HEK293 (cell line): Measurements from ENCODE around the gene AXIN1.

Source experiments
- IKZF3 ChIP-seq: fragments of 450-650 bp; IDR thresholded peaks from 2 replicates; pipeline ENCODE4 v1.5.0; 2018; ENCODE audit warnings: missing biosample characterization, mild to moderate bottlenecking, missing genetic modification characterization, moderate library complexity
- KLF10 ChIP-seq: fragments of 450-650 bp; IDR thresholded peaks from 2 replicates; pipeline ENCODE4 v1.5.1; 2018; ENCODE audit warnings: missing biosample characterization, mild to moderate bottlenecking, missing genetic modification characterization
- KLF16 ChIP-seq: fragments of 450-650 bp; formaldehyde crosslinking; IDR thresholded peaks from 2 replicates; pipeline ENCODE4 v1.5.1; 2017; ENCODE audit warnings: missing biosample characterization, missing genetic modification characterization
- OVOL3 ChIP-seq: fragments of 450-650 bp; formaldehyde crosslinking; IDR thresholded peaks from 2 replicates; pipeline ENCODE4 v1.5.1; 2016; ENCODE audit warnings: missing biosample characterization, missing genetic modification characterization
- PRDM1 ChIP-seq: fragments of 450-650 bp; formaldehyde crosslinking; IDR thresholded peaks from 2 replicates; pipeline ENCODE4; 2016; ENCODE audit warnings: missing biosample characterization, missing genetic modification characterization
- SP3 ChIP-seq: fragments of 450-650 bp; formaldehyde crosslinking; IDR thresholded peaks from 2 replicates; pipeline ENCODE4 v1.5.1; 2016; ENCODE audit warnings: missing biosample characterization, missing genetic modification characterization
- ZBTB8A ChIP-seq: fragments of 450-650 bp; formaldehyde crosslinking; IDR thresholded peaks from 2 replicates; pipeline ENCODE4 v1.5.1; 2016; ENCODE audit warnings: missing biosample characterization, missing genetic modification characterization
- ZNF138 ChIP-seq: fragments of 450-650 bp; formaldehyde crosslinking; IDR thresholded peaks from 2 replicates; pipeline ENCODE4 v1.5.1; 2016; ENCODE audit warnings: missing biosample characterization, missing genetic modification characterization, borderline replicate concordance
- ZNF174 ChIP-seq: fragments of 450-650 bp; formaldehyde crosslinking; IDR thresholded peaks from 2 replicates; pipeline ENCODE4 v1.5.0; 2017; ENCODE audit warnings: missing biosample characterization, mild to moderate bottlenecking, missing genetic modification characterization
- ZNF2 ChIP-seq: fragments of 450-650 bp; formaldehyde crosslinking; IDR thresholded peaks from 2 replicates; pipeline ENCODE4 v1.5.1; 2016; ENCODE audit warnings: missing biosample characterization, missing genetic modification characterization
- ZNF223 ChIP-seq: fragments of 450-650 bp; formaldehyde crosslinking; IDR thresholded peaks from 2 replicates; pipeline ENCODE4 v1.5.1; 2016; ENCODE audit warnings: missing biosample characterization, missing genetic modification characterization
- ZNF24 ChIP-seq: fragments of 450-650 bp; formaldehyde crosslinking; IDR thresholded peaks from 2 replicates; pipeline ENCODE4 v1.5.1; 2016; ENCODE audit warnings: missing biosample characterization, missing genetic modification characterization
- ZNF266 ChIP-seq: fragments of 450-650 bp; formaldehyde crosslinking; IDR thresholded peaks from 2 replicates; pipeline ENCODE4 v1.5.1; 2016; ENCODE audit warnings: missing biosample characterization, missing genetic modification characterization, low read depth
- ZNF366 ChIP-seq: fragments of 450-650 bp; formaldehyde crosslinking; conservative IDR thresholded peaks from 2 replicates; pipeline ENCODE4 v1.5.1; 2016; ENCODE audit warnings: missing biosample characterization, missing genetic modification characterization
- ZNF37A ChIP-seq: fragments of 450-650 bp; IDR thresholded peaks from 2 replicates; pipeline ENCODE4 v1.5.1; 2018; ENCODE audit warnings: missing biosample characterization, missing genetic modification characterization
- ZNF521 ChIP-seq: fragments of 450-650 bp; formaldehyde crosslinking; IDR thresholded peaks from 2 replicates; pipeline ENCODE4 v1.5.1; 2017; ENCODE audit warnings: missing biosample characterization, mild to moderate bottlenecking, missing genetic modification characterization
- ZNF555 ChIP-seq: fragments of 450-650 bp; formaldehyde crosslinking; conservative IDR thresholded peaks from 2 replicates; pipeline ENCODE4 v1.5.1; 2017; ENCODE audit warnings: missing biosample characterization, mild to moderate bottlenecking, missing genetic modification characterization, inconsistent platforms
- ZNF560 ChIP-seq: fragments of 450-650 bp; formaldehyde crosslinking; IDR thresholded peaks from 2 replicates; pipeline ENCODE4 v1.5.1; 2017; ENCODE audit warnings: missing biosample characterization, missing genetic modification characterization, borderline replicate concordance
- ZNF561 ChIP-seq: fragments of 450-650 bp; IDR thresholded peaks from 2 replicates; pipeline ENCODE4 v1.5.1; 2018; ENCODE audit warnings: missing biosample characterization, missing genetic modification characterization, borderline replicate concordance
- ZNF629 ChIP-seq: fragments of 450-650 bp; formaldehyde crosslinking; IDR thresholded peaks from 2 replicates; pipeline ENCODE4 v1.5.1; 2017; ENCODE audit warnings: missing biosample characterization, missing genetic modification characterization
- ZNF660 ChIP-seq: fragments of 450-650 bp; IDR thresholded peaks from 2 replicates; pipeline ENCODE4 v1.5.1; 2018; ENCODE audit warnings: missing biosample characterization, mild to moderate bottlenecking, missing genetic modification characterization
- ZNF776 ChIP-seq: fragments of 450-650 bp; formaldehyde crosslinking; IDR thresholded peaks from 2 replicates; pipeline ENCODE4 v1.5.0; 2017; ENCODE audit warnings: missing biosample characterization, missing genetic modification characterization, borderline replicate concordance
- TF ChIP-seq, protein P1 (sequence below): fragments of 450-650 bp; formaldehyde crosslinking; IDR thresholded peaks from 2 replicates; pipeline ENCODE4 v1.5.1; 2016; ENCODE audit warnings: missing biosample characterization, missing genetic modification characterization
- TF ChIP-seq, protein P2 (sequence below): fragments of 450-650 bp; formaldehyde crosslinking; IDR thresholded peaks from 2 replicates; pipeline ENCODE4 v1.5.1; 2016; ENCODE audit warnings: missing biosample characterization, missing genetic modification characterization
- TF ChIP-seq, protein P3 (sequence below): fragments of 450-650 bp; formaldehyde crosslinking; IDR thresholded peaks from 2 replicates; pipeline ENCODE4 v1.5.1; 2016; ENCODE audit warnings: missing biosample characterization, missing genetic modification characterization
- TF ChIP-seq, protein P4 (sequence below): fragments of 450-650 bp; formaldehyde crosslinking; IDR thresholded peaks from 2 replicates; pipeline ENCODE4 v1.5.1; 2016; ENCODE audit warnings: missing biosample characterization, missing genetic modification characterization
- TF ChIP-seq, protein P5 (sequence below): fragments of 450-650 bp; formaldehyde crosslinking; IDR thresholded peaks from 2 replicates; pipeline ENCODE4 v1.5.1; 2017; ENCODE audit warnings: missing biosample characterization, missing genetic modification characterization
- TF ChIP-seq, protein P6 (sequence below): fragments of 450-650 bp; formaldehyde crosslinking; IDR thresholded peaks from 2 replicates; pipeline ENCODE4 v1.5.1; 2016; ENCODE audit warnings: missing biosample characterization, missing genetic modification characterization
- TF ChIP-seq, protein P7 (sequence below): fragments of 450-650 bp; formaldehyde crosslinking; IDR thresholded peaks from 2 replicates; pipeline ENCODE4 v1.5.1; 2016; ENCODE audit warnings: missing biosample characterization, missing genetic modification characterization

AXIN1 gene

DNA sequence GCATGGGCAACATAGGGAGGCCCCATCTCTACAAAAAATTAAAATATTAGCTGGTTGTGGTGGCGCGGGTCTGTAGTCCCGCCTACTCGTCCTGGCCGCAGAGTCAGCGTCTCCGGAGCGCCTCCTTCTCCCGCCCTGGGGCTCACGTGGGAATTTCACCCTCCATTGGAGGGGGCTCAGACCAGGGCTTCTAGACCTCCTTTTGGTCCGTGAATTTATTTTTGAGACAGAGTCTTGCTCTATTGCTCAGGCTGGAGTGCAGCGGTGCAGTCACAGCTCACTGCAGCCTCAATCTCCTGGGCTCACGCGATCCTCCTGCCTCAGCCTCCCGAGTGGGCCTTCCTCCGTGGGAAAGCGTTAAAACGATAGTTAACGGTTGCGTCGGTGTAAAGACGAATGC, 44.1 kb upstream of the AXIN1 start (continued):
- peak; percentile 33; the same call in 1 of the 2 replicates for TF ChIP-seq OVOL3 (tag by site-specific recombination)
- TF ChIP-seq ZNF174 (tag by site-specific recombination), result no peak
- TF ChIP-seq, protein P1, sequence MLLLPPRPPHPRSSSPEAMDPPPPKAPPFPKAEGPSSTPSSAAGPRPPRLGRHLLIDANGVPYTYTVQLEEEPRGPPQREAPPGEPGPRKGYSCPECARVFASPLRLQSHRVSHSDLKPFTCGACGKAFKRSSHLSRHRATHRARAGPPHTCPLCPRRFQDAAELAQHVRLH (tag by site-specific recombination), result 0 out of 2 replicates have a peak, but pooled peaks have one; percentile 48
- no peak for TF ChIP-seq ZNF555 (tag by site-specific recombination)
- TF ChIP-seq IKZF3, result peak; percentile 57; the same call in 1 of the 2 replicates
- TF ChIP-seq KLF16 (tag by site-specific recombination), result peak; percentile 50; the same call in 1 of the 2 replicates
- TF ChIP-seq ZNF138 (tag by site-specific recombination), result no peak
- TF ChIP-seq, protein P2, sequence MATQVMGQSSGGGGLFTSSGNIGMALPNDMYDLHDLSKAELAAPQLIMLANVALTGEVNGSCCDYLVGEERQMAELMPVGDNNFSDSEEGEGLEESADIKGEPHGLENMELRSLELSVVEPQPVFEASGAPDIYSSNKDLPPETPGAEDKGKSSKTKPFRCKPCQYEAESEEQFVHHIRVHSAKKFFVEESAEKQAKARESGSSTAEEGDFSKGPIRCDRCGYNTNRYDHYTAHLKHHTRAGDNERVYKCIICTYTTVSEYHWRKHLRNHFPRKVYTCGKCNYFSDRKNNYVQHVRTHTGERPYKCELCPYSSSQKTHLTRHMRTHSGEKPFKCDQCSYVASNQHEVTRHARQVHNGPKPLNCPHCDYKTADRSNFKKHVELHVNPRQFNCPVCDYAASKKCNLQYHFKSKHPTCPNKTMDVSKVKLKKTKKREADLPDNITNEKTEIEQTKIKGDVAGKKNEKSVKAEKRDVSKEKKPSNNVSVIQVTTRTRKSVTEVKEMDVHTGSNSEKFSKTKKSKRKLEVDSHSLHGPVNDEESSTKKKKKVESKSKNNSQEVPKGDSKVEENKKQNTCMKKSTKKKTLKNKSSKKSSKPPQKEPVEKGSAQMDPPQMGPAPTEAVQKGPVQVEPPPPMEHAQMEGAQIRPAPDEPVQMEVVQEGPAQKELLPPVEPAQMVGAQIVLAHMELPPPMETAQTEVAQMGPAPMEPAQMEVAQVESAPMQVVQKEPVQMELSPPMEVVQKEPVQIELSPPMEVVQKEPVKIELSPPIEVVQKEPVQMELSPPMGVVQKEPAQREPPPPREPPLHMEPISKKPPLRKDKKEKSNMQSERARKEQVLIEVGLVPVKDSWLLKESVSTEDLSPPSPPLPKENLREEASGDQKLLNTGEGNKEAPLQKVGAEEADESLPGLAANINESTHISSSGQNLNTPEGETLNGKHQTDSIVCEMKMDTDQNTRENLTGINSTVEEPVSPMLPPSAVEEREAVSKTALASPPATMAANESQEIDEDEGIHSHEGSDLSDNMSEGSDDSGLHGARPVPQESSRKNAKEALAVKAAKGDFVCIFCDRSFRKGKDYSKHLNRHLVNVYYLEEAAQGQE (tag by site-specific recombination), result 0 out of 2 replicates have a peak, but pooled peaks have one; percentile 19
- TF ChIP-seq ZNF521 (tag by site-specific recombination), result no peak
- TF ChIP-seq SP3 (tag by site-specific recombination), result peak; percentile 55
- TF ChIP-seq ZNF660 (tag by site-specific recombination), result 0 out of 2 replicates have a peak, but pooled peaks have one; percentile 19
- TF ChIP-seq, protein P3, sequence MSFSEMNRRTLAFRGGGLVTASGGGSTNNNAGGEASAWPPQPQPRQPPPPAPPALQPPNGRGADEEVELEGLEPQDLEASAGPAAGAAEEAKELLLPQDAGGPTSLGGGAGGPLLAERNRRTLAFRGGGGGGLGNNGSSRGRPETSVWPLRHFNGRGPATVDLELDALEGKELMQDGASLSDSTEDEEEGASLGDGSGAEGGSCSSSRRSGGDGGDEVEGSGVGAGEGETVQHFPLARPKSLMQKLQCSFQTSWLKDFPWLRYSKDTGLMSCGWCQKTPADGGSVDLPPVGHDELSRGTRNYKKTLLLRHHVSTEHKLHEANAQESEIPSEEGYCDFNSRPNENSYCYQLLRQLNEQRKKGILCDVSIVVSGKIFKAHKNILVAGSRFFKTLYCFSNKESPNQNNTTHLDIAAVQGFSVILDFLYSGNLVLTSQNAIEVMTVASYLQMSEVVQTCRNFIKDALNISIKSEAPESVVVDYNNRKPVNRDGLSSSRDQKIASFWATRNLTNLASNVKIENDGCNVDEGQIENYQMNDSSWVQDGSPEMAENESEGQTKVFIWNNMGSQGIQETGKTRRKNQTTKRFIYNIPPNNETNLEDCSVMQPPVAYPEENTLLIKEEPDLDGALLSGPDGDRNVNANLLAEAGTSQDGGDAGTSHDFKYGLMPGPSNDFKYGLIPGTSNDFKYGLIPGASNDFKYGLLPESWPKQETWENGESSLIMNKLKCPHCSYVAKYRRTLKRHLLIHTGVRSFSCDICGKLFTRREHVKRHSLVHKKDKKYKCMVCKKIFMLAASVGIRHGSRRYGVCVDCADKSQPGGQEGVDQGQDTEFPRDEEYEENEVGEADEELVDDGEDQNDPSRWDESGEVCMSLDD (tag by site-specific recombination), result peak; percentile 62; the same call in 1 of the 2 replicates
- TF ChIP-seq PRDM1, result no peak
- TF ChIP-seq, protein P4, sequence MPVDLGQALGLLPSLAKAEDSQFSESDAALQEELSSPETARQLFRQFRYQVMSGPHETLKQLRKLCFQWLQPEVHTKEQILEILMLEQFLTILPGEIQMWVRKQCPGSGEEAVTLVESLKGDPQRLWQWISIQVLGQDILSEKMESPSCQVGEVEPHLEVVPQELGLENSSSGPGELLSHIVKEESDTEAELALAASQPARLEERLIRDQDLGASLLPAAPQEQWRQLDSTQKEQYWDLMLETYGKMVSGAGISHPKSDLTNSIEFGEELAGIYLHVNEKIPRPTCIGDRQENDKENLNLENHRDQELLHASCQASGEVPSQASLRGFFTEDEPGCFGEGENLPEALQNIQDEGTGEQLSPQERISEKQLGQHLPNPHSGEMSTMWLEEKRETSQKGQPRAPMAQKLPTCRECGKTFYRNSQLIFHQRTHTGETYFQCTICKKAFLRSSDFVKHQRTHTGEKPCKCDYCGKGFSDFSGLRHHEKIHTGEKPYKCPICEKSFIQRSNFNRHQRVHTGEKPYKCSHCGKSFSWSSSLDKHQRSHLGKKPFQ (tag by site-specific recombination), result no peak
- TF ChIP-seq ZNF24 (tag by site-specific recombination), result peak; percentile 46; the same call in 1 of the 2 replicates
- TF ChIP-seq ZNF37A (tag by site-specific recombination), result no peak
- TF ChIP-seq ZNF629, result no peak
- TF ChIP-seq, protein P5, sequence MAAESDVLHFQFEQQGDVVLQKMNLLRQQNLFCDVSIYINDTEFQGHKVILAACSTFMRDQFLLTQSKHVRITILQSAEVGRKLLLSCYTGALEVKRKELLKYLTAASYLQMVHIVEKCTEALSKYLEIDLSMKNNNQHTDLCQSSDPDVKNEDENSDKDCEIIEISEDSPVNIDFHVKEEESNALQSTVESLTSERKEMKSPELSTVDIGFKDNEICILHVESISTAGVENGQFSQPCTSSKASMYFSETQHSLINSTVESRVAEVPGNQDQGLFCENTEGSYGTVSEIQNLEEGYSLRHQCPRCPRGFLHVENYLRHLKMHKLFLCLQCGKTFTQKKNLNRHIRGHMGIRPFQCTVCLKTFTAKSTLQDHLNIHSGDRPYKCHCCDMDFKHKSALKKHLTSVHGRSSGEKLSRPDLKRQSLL (tag by site-specific recombination), result peak; percentile 45; the same call in 1 of the 2 replicates
- no peak for TF ChIP-seq KLF10 (tag by site-specific recombination)
- no peak for TF ChIP-seq ZNF776 (tag by site-specific recombination)
- TF ChIP-seq, protein P6, sequence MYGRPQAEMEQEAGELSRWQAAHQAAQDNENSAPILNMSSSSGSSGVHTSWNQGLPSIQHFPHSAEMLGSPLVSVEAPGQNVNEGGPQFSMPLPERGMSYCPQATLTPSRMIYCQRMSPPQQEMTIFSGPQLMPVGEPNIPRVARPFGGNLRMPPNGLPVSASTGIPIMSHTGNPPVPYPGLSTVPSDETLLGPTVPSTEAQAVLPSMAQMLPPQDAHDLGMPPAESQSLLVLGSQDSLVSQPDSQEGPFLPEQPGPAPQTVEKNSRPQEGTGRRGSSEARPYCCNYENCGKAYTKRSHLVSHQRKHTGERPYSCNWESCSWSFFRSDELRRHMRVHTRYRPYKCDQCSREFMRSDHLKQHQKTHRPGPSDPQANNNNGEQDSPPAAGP (tag by site-specific recombination), result no peak; the same call in 1 of the 2 replicates
- 0 out of 2 replicates have a peak, but pooled peaks have one; percentile 28 for TF ChIP-seq ZNF2 (tag by site-specific recombination)
- peak; percentile 83 for TF ChIP-seq ZNF223 (tag by site-specific recombination)
- no peak for TF ChIP-seq ZNF366
- peak; percentile 59; the same call in 1 of the 2 replicates for TF ChIP-seq ZNF561 (tag by site-specific recombination)
- no peak for TF ChIP-seq ZNF266 (tag by site-specific recombination)
- peak; percentile 84 for TF ChIP-seq ZBTB8A (tag by site-specific recombination)
- TF ChIP-seq, protein P7, sequence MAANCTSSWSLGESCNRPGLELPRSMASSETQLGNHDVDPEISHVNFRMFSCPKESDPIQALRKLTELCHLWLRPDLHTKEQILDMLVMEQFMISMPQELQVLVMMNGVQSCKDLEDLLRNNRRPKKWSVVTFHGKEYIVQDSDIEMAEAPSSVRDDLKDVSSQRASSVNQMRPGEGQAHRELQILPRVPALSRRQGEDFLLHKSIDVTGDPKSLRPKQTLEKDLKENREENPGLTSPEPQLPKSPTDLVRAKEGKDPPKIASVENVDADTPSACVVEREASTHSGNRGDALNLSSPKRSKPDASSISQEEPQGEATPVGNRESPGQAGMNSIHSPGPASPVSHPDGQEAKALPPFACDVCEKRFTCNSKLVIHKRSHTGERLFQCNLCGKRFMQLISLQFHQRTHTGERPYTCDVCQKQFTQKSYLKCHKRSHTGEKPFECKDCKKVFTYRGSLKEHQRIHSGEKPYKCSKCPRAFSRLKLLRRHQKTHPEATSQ (tag by site-specific recombination), result peak; percentile 39; the same call in 1 of the 2 replicates
- TF ChIP-seq ZNF560 (tag by site-specific recombination), result no peak
